PFSK-1 (cell line): Measurements from ENCODE around the gene IQSEC3.

Experiments used
- FOXP2 ChIP-seq: optimal IDR thresholded peaks from 2 replicates; pipeline ENCODE3; 2011; ENCODE audit warnings: borderline replicate concordance, control low read depth, inconsistent platforms; ENCODE audit not compliant: insufficient read depth; ENCODE audit errors: extremely low read length, extremely low read depth
- POLR2AphosphoS5 ChIP-seq: IDR thresholded peaks from 2 replicates; pipeline ENCODE4 v1.6.1; 2012; ENCODE audit warnings: low read depth, mild to moderate bottlenecking, control low read depth, low read length, moderate library complexity
- REST ChIP-seq, 2 experiments: IDR thresholded peaks; 2 replicates each; pipeline versions ENCODE4 v1.6.1 to v1.8.0; 2011 to 2012; ENCODE audit warnings: low read depth in 2 of 2, low read length in 2 of 2, control low read depth in 1 of 2, inconsistent platforms in 1 of 2, mild to moderate bottlenecking in 1 of 2, moderate library complexity in 1 of 2; ENCODE audit not compliant: insufficient read depth in 1 of 2
- SIN3A ChIP-seq: IDR thresholded peaks from 2 replicates; pipeline ENCODE4 v1.6.1; 2012; ENCODE audit warnings: mild to moderate bottlenecking, low read length, moderate library complexity, borderline replicate concordance; ENCODE audit not compliant: insufficient read depth
- TAF1 ChIP-seq: IDR thresholded peaks from 2 replicates; pipeline ENCODE4 v1.6.1; 2012; ENCODE audit warnings: low read length, control low read depth, borderline replicate concordance; ENCODE audit not compliant: insufficient read depth

GRCh38 chr12:56683-57346 is 9.8 kb upstream of the IQSEC3 start:
- TF ChIP-seq SIN3A, result no peak
- no peak for TF ChIP-seq REST (IDR thresholded peaks at IDR 0.05; ENCODE audit: insufficient read depth in 1 of 2, low read depth in 2 of 2, low read length in 2 of 2)
- TF ChIP-seq POLR2AphosphoS5, result no peak
- no peak for TF ChIP-seq TAF1
- no peak for TF ChIP-seq FOXP2
